OCI-LY3 (cell line): ENCODE measurements around the gene WDFY4.

Source experiments
- H2AFZ ChIP-seq: fragments of 200-600, 300-600 bp; shearing (Covaris generic); 2 replicates; pipeline ENCODE4 v1.6.0; 2014; ENCODE audit warnings: antibody characterized with exemption, low read depth, low read length
- H3K27ac ChIP-seq: fragments of 200-600, 300-600 bp; sonication (generic); 2 replicates; pipeline ENCODE4 v1.5.1; 2014; ENCODE audit warnings: mild to moderate bottlenecking, low read length, moderate library complexity, mixed read lengths
- H3K27me3 ChIP-seq: fragments of 200-600, 300-600 bp; sonication (generic); 2 replicates; pipeline ENCODE4 v1.6.1; 2014; ENCODE audit warnings: low read depth, low read length, mixed read lengths
- H3K36me3 ChIP-seq: fragments of 200-600, 300-600 bp; sonication (generic); replicated peaks from 2 replicates; pipeline ENCODE3; 2014; ENCODE audit warnings: low read depth, low read length, mixed read lengths
- H3K4me1 ChIP-seq: fragments of 300-600, 200-600 bp; sonication (generic); 2 replicates; pipeline ENCODE4 v1.6.1; 2014; ENCODE audit warnings: low read length, mixed read lengths
- H3K4me2 ChIP-seq: fragments of 200-600, 300-600 bp; sonication (generic); 2 replicates; pipeline ENCODE4 v1.6.1; 2014; ENCODE audit warnings: low read length, mixed read lengths
- H3K4me3 ChIP-seq: fragments of 300-600, 200-600 bp; sonication (generic); 2 replicates; pipeline ENCODE4 v1.5.1; 2014; ENCODE audit warnings: antibody characterized with exemption, mild to moderate bottlenecking, low read length, moderate library complexity
- H3K79me2 ChIP-seq: fragments of 300-600, 200-600 bp; shearing (Covaris generic); 2 replicates; pipeline ENCODE4 v1.6.1; 2014; ENCODE audit warnings: mild to moderate bottlenecking, low read length, mixed read lengths
- H3K9ac ChIP-seq: fragments of 300-600, 200-600 bp; shearing (Covaris generic); 2 replicates; pipeline ENCODE4 v1.6.0; 2014; ENCODE audit warnings: mild to moderate bottlenecking, low read length, moderate library complexity
- H3K9me3 ChIP-seq: fragments of 200-600, 300-600 bp; shearing (Covaris generic); 2 replicates; pipeline ENCODE4 v1.6.1; 2014; ENCODE audit warnings: low read length, mixed read lengths; ENCODE audit not compliant: insufficient read depth
- H4K20me1 ChIP-seq: fragments of 200-600, 300-600 bp; sonication (generic); 2 replicates; pipeline ENCODE4 v1.6.1; 2016; ENCODE audit warnings: low read length, mixed read lengths; ENCODE audit not compliant: insufficient read depth
- EZH2phosphoT487 ChIP-seq: fragments of 200-600 bp; shearing (Covaris generic); IDR thresholded peaks from 2 replicates; pipeline ENCODE4 v1.6.1; 2018; ENCODE audit warnings: antibody characterized with exemption, mixed run types, low read depth
- TF ChIP-seq, protein P1 (sequence below): fragments of 200-600, 300-600 bp; sonication (generic); IDR thresholded peaks from 2 replicates; pipeline ENCODE4 v1.5.1; 2014; ENCODE audit warnings: antibody characterized with exemption, low read length, low read depth

The WDFY4 gene

DNA sequence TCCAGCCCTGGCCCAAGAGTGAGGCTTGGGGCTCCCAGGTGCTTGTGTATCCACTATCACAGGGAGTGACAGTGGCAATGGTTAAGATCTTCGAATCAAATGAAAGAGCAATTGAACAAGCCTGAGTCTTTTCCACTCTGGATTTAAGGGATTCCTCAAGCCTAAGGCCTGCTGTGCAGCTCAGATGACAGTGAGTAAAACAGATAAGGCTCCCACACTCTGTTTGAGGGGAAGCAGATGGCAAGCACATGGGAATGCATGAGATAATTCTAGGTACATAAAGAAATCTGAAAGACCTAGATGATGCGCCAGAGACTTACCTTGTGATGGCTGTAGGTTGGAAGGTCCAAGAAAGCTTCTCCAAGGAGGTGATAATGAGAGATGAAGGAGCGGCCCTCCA, 159.9 kb downstream of the WDFY4 start:
- TF ChIP-seq, protein P1, sequence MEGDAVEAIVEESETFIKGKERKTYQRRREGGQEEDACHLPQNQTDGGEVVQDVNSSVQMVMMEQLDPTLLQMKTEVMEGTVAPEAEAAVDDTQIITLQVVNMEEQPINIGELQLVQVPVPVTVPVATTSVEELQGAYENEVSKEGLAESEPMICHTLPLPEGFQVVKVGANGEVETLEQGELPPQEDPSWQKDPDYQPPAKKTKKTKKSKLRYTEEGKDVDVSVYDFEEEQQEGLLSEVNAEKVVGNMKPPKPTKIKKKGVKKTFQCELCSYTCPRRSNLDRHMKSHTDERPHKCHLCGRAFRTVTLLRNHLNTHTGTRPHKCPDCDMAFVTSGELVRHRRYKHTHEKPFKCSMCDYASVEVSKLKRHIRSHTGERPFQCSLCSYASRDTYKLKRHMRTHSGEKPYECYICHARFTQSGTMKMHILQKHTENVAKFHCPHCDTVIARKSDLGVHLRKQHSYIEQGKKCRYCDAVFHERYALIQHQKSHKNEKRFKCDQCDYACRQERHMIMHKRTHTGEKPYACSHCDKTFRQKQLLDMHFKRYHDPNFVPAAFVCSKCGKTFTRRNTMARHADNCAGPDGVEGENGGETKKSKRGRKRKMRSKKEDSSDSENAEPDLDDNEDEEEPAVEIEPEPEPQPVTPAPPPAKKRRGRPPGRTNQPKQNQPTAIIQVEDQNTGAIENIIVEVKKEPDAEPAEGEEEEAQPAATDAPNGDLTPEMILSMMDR: no peak
- no peak for TF ChIP-seq EZH2phosphoT487
- Histone ChIP-seq H3K27ac (no peak overlapping the region), H3K4me3 (no peak overlapping the region), H3K9me3 (no peaks in the 10 kb centered on the region), H3K4me1 (peaks cover 3% of the 10 kb centered on the region; the same call in 1 of the 2 replicates), H4K20me1 (no peaks in the 10 kb centered on the region), H3K27me3 (no peaks in the 10 kb centered on the region), H3K9ac (no peak overlapping the region), H3K36me3 (peaks cover 29% of the 10 kb centered on the region), H2AFZ (no peak overlapping the region), H3K79me2 (no peaks in the 10 kb centered on the region), H3K4me2 (no peak overlapping the region)

DNA sequence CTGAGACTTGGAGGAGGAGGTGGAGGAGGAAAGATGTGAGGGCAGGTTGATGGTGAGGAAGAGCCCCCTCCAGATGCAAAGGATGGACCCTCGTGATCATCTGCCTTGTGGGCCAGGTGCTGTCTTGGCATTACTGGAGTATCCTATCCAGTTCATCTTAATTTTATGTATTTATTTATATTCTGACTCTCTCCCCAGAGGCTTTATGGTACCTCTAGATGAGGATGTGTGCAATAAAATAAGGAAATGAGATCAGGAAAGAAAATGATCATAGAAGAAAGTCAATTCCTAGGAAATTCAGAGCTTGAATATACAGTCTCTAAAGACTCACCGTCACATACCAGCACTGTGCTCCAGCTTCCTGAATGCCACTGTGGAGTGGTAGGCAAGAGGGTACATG, 160.8 kb downstream of the WDFY4 start:
- Histone ChIP-seq H3K79me2 (no peaks in the 10 kb centered on the region), H3K27me3 (no peaks in the 10 kb centered on the region), H3K9me3 (no peaks in the 10 kb centered on the region), H2AFZ (no peak overlapping the region), H3K4me1 (no peaks in the 10 kb centered on the region), H3K4me3 (no peak overlapping the region), H4K20me1 (no peaks in the 10 kb centered on the region), H3K4me2 (no peak overlapping the region), H3K36me3 (peaks cover 37% of the 10 kb centered on the region), H3K9ac (no peak overlapping the region), H3K27ac (no peak overlapping the region)
- TF ChIP-seq, protein P1: no peak
- TF ChIP-seq EZH2phosphoT487: no peak

DNA sequence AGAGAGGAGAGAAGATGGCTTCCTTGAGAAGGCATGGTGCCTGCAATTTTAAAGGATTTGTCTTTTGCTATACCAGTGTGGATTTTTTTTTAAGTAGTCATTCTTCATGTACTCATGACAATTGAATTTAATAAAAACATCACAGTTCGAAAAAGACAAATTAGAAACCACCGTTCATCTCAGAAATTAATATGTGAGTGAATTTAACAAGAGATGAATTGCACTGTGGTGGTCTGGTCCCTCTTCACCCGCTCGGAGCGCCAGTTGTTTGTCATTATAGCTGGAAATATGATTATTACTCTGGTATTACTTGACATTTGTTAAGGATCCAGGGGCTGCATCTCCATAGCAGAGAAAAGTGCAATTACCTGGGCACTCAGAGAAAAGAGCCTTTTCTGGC, 163.0 kb downstream of the WDFY4 start:
- no peaks in the 10 kb centered on the region for H3K79me2 ChIP-seq
- H3K27ac ChIP-seq: no peak overlapping the region
- no peak overlapping the region for H2AFZ ChIP-seq
- H3K4me1 ChIP-seq: no peaks in the 10 kb centered on the region
- H3K9ac ChIP-seq: no peak overlapping the region
- no peaks in the 10 kb centered on the region for H3K9me3 ChIP-seq
- TF ChIP-seq, protein P1: no peak
- no peak for TF ChIP-seq EZH2phosphoT487
- no peaks in the 10 kb centered on the region for H4K20me1 ChIP-seq
- no peaks in the 10 kb centered on the region for H3K27me3 ChIP-seq
- H3K4me2 ChIP-seq: no peak overlapping the region
- no peak overlapping the region for H3K4me3 ChIP-seq
- peaks cover 31% of the 10 kb centered on the region for H3K36me3 ChIP-seq

DNA sequence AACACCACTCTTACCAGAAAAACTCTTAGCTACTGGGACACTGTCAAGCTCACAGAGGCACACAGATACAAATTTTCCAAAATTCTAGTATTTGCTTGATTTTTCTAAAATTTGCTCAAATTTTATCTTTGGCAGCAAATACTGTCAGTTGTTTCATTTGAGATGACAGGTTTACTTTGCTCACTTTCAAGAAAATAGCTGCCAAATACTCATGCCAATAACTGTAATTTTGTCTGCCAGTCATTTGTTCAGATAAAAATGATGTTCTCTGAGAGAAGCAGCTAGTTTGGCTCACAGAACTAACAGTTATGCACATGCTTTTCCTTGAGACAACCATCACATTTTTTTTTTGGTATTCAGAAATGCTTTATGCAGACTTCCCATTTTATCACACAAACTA, 172.2 kb downstream of the WDFY4 start:
- TF ChIP-seq, protein P1: no peak
- no peak for TF ChIP-seq EZH2phosphoT487
- Histone ChIP-seq H3K27ac (no peak overlapping the region), H3K4me3 (no peak overlapping the region), H3K36me3 (peaks cover 27% of the 10 kb centered on the region), H3K27me3 (no peaks in the 10 kb centered on the region), H2AFZ (no peak overlapping the region), H3K9ac (no peak overlapping the region), H3K79me2 (no peaks in the 10 kb centered on the region), H3K4me1 (no peaks in the 10 kb centered on the region), H3K9me3 (no peaks in the 10 kb centered on the region), H4K20me1 (no peaks in the 10 kb centered on the region), H3K4me2 (no peak overlapping the region)
